ENCODE data around the gene TBX2.
"Not testable (repeated sequence)": the region's sequence is repeated elsewhere in the genome, so short reads cannot be mapped to it uniquely, and the experiment has no call there.

The TBX2 gene

DNA sequence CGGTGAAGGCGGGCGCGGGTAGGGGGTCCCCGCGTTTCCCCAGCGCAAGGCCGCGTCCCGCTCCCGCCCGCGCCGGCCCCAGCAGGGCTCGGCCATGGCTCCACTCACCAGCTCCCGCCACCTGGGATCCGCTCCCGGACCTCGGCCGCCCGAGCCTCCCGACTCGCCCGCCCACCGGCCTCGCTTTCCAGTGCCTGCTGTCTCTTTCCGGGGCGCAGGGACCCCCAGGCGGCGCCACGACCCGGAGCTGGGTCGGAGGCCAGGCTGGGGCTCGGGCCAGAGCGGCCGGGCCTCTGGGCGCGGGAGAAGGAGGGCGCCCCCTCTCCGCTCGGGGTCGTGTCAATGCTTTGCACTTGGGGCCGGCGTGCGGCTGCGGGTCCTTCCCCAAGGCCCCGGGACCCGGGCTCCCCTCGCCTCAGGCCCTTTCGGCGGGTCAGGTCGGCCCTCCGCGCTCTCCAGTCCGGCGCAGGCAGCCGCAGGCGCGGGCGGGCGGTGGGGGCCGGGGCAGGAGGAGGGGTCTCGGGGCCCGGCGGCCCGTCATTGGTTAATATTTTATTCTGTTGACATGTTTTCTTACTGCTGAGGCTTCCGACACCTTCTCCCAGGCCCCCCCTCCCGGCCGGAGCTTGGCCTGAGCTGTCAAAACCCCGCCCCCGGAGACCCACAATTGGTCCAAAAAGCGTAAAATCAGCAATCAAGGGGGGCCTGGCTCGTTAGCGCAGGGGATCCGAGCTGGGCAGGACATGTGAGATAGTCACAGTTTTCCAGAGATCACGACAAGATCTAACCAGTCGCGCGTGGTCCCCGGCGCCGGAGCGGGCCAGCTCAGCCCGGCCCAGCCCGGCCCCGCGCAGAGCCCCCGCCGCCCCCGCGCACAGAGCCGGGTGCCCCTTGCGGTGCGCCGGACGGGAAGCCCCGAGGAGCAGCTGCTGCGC is at the start of gene TBX2:
Gene TBX2 (plus strand): TSS at position 713 of the 935 bp plus-strand sequence. CDS start 334 bp downstream, outside the sequence.
- no peak for DNase-seq

DNA sequence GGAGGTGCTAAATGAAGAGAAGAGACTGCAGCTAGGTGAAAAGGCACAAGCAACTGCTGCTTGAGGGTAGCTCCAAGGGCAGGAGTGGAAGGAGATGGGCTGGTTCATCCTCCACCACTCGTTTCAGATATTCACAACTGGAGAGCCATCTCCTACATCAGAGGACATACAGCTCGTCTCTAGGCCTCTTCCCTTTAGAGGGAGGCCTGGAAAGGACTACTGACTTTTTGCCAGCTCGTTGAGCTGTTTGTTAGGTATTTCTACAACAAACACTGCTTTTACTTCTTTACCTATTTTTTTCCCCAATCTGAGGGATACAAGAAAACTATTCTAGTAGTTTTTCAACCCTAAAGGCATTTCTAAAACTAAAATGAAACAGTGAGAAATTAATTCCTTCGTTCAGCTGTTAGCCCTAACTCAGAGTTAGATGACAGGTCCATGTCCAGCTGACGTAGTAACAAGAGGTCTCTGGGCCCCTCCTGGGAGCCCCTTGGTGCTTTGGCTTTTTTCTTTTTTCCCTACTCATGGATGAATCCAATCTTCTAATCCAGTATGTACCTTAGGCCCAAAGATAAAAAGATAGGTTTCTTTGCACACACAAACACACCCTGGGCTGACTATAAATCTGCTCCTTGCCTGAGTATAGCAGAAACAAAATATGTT is 47.8 kb upstream of the TBX2 start:
- no peak for DNase-seq

DNA sequence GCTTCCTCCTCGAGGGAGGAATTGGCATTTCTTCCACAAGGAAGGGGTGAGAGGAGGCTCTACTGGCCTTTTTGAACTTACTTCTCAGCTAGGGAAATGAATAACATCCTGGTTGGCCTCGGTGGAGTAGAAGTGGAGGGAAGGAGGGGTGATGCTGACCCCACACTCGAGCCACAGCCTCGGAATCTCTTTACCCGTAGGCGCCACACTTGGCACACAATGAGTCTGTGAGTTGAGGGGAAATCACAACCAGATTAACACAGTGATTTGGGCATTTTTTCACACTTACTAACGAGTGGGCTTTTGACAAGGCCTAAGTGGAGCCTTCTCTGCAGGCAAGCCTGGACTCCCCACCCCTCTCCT is 47.3 kb upstream of the TBX2 start:
- no peak for DNase-seq

DNA sequence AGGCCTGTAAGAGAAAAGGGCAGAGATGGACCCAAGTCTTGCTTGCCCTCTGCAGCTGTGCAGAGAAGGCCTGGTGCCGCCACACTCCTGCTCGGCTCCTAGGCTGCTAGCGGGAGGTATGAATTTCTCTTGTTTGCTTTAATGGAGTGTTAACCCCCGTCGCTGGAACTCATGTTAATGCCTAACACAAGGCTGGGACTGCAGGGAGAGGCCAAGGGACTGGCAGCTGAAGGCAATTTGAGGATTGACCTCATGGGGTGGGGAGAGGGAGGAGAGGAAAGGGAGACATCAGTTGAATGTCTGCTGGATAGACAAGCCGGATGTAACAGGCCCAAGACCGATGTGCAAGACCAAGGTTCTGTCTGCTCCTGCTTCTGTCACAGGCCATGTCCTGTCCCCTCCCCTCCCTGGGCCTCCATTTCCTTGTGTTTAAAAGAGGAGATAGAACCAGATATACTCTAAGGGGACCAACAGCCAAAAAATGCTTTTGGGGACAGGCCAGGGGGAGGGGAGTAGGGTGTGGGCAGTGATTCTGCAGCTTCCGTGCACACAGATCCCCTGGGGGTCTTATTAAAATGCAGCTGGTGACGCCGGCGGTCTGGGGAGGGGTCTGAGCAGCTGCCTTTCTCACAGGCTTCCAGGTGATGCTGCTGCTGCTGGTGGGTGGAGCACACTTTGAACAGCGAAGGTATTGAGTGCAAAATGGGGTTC is 46.7 kb upstream of the TBX2 start:
- DNase-seq, result no peak

- no peak for DNase-seq
Measured at GRCh38 chr17:61353615-61354014, 46.0 kb upstream of the TBX2 start.

DNA sequence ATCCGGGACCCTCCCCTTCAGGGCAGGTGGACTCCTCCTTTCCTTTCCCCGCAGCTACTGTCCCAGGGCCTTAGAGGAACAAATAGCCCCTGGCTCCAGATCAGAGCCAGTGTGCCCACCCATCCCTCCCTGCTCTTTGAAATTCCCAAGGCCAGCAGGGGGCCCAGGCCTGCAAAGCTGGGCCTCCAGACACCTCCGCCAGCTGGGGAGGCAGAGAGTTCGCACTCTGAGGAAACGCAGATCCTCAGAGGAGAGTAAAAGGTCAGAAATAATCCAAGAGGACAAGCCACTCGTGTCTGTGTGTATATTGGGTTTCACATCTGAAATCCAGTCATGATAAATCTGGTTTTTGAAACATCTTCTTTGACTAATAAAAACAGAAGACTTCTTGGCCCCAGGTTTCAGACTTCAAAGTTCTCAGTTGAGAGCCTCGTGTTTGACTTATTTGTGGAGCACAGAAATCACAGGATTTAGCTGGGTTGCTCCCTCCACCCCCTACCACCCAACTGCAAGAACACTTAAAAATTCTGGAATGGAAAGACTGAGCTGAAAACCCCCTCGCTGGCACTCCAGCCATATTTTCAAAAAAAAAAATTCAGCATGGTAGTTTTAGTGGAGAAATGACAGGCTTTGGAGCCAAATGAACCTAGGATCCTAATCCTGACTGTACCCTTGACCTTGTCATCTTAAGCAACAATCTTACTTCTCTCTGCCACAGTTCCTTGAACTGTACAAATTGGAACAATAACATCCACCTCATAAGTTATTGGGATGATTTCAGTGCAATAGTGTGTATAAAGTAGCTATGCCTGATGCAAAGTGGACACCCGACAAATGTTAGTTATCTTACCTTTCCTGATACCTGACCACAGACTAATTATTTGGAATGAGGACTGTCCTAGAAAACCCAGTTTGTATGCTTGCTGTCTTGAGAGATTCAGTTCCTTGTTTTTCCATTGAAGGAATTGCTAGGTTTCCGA is 44.5 kb upstream of the TBX2 start:
- DNase-seq, result no peak

GRCh38 chr17:61357061-61357460 is 42.6 kb upstream of the TBX2 start:
- DNase-seq, result not testable (repeated sequence)

DNA sequence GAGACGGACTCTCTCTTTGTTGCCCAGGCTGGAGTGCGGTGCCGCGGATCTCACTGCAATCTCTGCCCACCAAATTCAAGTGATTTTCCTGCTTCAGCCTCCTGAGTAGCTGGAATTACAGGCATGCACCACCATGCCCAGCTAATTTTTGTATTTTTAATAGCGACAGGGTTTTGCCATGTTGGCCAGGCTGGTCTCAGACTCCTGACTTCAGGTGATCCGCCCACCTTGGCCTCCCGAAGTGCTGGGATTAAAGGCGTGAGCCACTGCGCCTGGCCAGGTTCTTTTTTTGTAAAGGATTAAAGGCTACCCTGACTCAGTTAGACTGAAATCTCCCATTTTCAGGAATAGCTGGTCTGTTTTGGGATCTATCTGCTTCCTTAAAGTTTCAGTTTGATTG is 40.1 kb upstream of the TBX2 start:
- DNase-seq, result not testable (repeated sequence)

DNA sequence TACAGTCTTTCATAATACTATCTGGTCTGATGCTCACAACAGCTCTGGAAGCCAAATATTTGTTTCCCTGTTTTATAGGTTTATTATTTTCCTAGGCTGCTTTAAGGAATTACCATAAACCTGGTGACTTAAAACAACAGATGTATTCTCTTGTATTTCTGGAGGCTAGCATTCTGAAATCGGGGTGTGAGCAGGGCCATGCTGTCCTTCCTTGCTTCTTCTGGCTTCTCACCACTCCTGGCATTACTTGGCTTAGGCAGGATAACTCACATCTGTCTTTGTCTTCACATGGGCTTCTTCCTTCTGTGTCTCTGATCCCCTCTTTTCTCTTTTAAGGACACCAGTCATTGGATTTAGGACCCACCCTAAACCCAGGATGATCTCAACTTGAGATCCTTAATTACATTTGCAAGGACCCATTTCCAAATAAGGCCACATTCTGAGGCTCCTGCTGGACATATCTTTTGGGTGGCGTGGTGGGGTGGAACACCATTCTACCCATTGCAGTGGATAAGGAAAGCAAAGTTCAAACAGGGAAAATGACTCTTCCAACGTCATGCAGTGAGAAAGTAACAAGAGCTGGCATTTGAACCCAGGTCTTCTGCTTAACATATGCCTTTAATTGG is 39.2 kb upstream of the TBX2 start:
- DNase-seq, result no peak

DNA sequence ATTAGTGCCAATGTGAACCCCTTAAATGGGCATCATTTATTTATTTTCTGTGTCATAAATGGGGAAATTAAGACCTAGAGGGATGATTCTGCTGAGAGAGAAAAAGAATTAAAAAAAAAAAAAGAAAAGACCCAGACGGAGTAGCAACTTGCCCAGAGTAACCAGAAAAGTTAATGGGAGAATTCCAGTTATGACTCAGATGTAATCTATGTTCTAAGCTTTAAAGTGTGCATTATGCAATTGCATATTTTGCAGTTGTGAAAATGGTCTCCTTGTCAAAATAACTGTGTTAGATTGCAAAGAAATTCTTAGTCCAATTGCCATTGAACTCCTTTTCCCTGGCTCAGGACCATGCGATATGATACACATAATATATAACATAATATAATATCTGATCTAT is 38.6 kb upstream of the TBX2 start:
- no peak for DNase-seq

DNA sequence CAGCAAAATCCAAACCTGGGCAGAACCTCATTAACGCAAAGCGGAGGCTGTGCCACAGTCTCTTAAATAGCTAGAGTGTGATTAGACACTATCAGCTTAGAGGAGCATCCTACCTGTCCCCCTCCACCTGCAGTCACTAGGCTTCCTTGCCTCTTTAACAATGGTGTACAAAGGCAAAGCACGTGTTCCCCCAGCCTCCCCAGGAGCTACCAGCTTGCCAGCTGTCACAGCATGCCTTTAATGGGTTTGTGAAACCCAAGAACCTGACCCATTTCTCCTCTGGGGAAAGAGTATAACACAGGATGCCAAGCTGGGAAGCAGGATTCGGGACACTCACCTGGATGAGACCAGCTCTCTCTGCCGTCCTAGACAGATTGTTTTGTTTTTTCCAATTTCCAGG is 37.2 kb upstream of the TBX2 start:
- peak; percentile 29 for DNase-seq

- no peak for DNase-seq
Measured at GRCh38 chr17:61362852-61363600, 36.6 kb upstream of the TBX2 start.

- DNase-seq, result no peak
Measured at GRCh38 chr17:61363601-61364462, 35.8 kb upstream of the TBX2 start.

DNA sequence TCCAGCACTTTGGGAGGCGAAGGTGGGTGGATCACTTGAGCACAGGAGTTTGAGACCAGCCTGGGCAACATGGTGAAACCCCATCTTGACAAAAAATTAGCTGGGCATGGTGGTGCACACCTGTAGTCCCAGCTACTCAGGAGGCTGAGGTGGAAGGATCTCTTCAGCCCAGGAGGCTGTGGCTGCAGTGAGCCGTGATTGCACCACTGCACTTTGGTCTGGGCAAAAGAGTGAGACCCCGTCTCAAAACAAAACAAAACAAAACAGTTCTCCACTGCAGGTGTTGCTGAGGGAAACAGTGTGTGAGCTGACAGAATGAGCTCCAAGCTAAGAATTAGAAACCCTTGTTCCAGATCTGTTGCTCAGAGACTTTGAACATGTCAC is 35.2 kb upstream of the TBX2 start:
- DNase-seq, result no peak

DNA sequence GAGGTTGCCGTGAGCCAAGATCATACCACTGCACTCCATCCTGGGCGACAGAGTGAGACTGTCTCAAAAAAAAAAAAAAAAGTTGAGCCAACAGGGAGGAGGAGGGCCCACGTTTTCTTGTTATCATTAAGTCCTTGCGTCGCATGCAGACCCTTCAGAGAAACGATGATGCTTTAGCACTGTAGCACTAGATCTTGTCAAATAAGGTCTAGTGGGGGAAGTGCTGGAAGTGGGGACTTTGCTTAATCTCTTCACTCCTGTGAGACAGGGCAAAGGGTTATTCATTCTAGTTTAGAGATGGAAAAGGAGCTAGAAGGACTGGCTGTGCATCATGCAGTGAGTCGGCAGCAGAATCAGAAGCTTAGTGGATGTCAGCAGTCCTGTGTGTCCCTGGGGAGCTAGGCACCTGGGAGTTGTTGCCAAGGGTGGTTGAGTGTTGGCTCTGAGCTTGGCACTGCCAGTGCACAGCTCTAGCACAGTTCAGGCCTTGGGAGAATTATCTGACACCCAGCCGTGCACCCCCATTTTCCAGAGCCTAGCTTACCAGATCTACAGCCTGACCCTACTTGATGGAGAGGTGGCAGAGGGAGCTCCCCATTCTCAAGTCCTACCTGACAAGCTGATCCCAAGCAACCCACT is 33.4 kb upstream of the TBX2 start:
- DNase-seq, result peak; percentile 81

- peak; percentile 92 for DNase-seq
Measured at GRCh38 chr17:61366715-61367413, 32.8 kb upstream of the TBX2 start.

DNA sequence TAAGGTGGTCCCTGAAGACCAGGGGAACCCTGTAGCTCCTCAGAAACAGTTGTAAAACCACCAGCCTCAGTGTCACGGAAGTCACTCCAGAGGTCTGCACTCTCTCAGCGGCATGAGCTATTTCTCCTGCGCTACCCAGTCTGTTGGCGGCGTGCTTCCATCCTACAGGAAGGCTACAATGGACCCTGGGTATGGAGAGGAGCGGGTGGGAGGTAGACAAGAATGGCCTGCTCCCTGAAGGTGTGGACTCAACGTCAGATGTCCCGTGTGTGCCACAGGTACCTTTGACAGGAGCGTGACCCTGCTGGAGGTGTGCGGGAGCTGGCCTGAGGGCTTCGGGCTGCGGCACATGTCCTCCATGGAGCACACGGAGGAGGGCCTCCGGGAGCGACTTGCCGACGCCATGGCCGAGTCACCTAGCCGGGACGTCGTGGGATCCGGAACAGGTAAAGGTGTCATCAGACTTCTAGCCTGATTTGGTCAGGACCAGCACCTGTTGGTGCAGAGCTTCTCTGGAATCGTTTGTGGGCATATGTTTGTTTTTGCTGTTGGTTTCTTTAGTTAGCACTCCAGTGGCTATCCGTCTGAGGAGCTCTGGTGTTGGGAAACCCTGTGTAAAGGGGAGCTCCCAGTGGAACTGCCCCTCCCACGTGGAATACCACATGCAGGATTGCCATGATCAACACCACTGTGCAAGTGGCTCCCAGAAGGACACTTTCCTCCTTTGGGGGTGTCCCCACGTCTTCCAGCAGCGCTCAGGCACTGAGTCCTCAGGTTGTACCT is 31.4 kb upstream of the TBX2 start:
- no peak for DNase-seq

GRCh38 chr17:61368832-61369450 is 30.7 kb upstream of the TBX2 start:
- DNase-seq, result no peak
